Measurements from ENCODE around the gene YWHAG. TPM values are rescaled to one million over a fixed set of nuclear protein-coding genes. Genes with fewer than 3 reads are reported as not detected.

The YWHAG gene
- total RNA-seq, 4 donors from 2014 or later = 52.8 to 97.7 (median 66.3) TPM

GRCh38 chr7:76283254-76284159 is 75.3 kb downstream of the YWHAG start:
- H3K4me3 ChIP-seq = peak overlapping the region; percentile 53 to 77 (median 70)
- intact Hi-C loops (cut with DNase I) = no loop called here
- TF ChIP-seq POLR2A (IDR thresholded peaks at IDR 0.05) (no peak), CTCF (IDR thresholded peaks at IDR 0.05) (no peak)
- H3K27me3 ChIP-seq = peaks cover 0 to 49% (median 0%) of the 10 kb centered on the region in 4 donors
- 84 to 95% methylated on average over 4 to 11 of the region's 17 CpGs for WGBS, 2 donors
- no peak for DNase-seq
- H3K4me1 ChIP-seq = peaks cover 10 to 34% (median 14%) of the 10 kb centered on the region in 3 donors
- H3K9me3 ChIP-seq = no peaks in the 10 kb centered on the region
- peaks cover 0 to 16% (median 0%) of the 10 kb centered on the region in 3 donors for H3K36me3 ChIP-seq
- peak overlapping the region in 1 of 4 donors; percentile 69 for H3K27ac ChIP-seq

DNA sequence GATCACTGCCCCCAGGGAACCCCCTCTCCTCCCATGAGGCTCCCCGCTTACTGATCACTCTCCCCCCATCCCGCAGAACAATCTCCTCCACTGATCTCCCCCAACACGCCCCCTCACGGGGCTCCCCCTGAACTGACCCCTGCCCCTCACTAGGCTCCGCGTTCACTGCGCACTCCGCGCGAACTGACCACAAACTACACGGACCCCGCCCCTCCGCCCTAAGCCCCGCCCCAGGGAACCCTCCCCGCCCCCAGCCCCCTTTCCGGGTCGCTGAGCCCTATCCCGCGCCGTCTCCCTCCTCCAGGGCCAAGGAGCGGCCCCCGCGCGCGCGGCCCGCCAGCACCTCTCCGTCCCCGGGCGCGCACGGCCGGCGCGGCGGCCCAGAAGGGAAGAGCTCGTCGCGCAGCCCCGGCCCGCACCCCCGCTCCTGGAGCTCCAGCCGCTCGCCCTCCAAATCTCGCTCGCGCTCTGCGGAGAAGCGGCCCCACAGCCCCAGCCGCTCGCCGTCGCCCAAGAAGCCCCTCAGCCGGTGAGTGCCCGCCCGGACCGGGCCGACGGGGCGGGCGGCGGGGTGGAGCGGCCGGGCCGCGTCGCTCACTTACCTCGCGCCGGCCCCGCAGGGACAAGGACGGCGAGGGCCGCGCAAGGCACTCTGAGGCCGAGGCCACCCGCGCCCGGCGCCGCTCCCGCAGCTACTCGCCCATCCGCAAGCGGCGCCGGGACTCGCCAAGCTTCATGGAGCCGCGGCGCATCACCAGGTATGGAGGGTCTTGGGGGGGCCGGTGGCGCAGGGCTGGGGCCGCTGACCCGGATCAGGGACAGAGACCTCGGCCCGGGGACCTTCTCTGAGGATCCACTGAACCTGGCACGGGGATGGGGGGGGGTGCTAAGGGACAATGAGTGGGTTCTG is 76.2 kb downstream of the YWHAG start:
- Histone ChIP-seq H3K27me3 (peaks cover 0 to 58% (median 0%) of the 10 kb centered on the region in 4 donors), H3K36me3 (peaks cover 0 to 16% (median 0%) of the 10 kb centered on the region in 3 donors), H3K4me1 (peaks cover 10 to 34% (median 14%) of the 10 kb centered on the region in 3 donors), H3K4me3 (peak overlapping the region; percentile 53 to 77 (median 70)), H3K27ac (peak overlapping the region; percentile 60 to 69 (median 63)), H3K9me3 (no peaks in the 10 kb centered on the region)
- no peak for DNase-seq
- 0% methylated on average over 3 of the region's 98 CpGs; no CpG with 5 or more reads in 1 of the 2 donors for WGBS, 2 donors
- no peak for TF ChIP-seq CTCF (IDR thresholded peaks at IDR 0.05)
- TF ChIP-seq POLR2A (IDR thresholded peaks at IDR 0.05) = no peak
- intact Hi-C loops (cut with DNase I) = no loop called here

GRCh38 chr7:76281706-76282343 is 77.0 kb downstream of the YWHAG start:
- Histone ChIP-seq H3K27me3 (peaks cover 0 to 58% (median 0%) of the 10 kb centered on the region in 4 donors), H3K36me3 (peaks cover 0 to 16% (median 0%) of the 10 kb centered on the region in 3 donors), H3K4me3 (peak overlapping the region; percentile 53 to 77 (median 70)), H3K4me1 (peaks cover 10 to 34% (median 14%) of the 10 kb centered on the region in 3 donors), H3K27ac (peak overlapping the region in 3 of 4 donors; percentile 60 to 69 (median 62)), H3K9me3 (no peaks in the 10 kb centered on the region)
- intact Hi-C loops (cut with DNase I) = no loop called here
- DNase-seq = no peak
- WGBS, 2 donors = 0 to 4% methylated on average over 4 to 5 of the region's 36 CpGs
- TF ChIP-seq POLR2A (IDR thresholded peaks at IDR 0.05) = no peak
- no peak for TF ChIP-seq CTCF (IDR thresholded peaks at IDR 0.05)

GRCh38 chr7:76281006-76281705 is 77.6 kb downstream of the YWHAG start:
- Histone ChIP-seq H3K9me3 (no peaks in the 10 kb centered on the region), H3K27ac (peak overlapping the region in 1 of 4 donors; percentile 25), H3K27me3 (peaks cover 0 to 65% (median 0%) of the 10 kb centered on the region in 4 donors), H3K4me3 (peak overlapping the region; percentile 53 to 77 (median 70)), H3K36me3 (peaks cover 0 to 10% (median 0%) of the 10 kb centered on the region in 3 donors), H3K4me1 (peaks cover 10 to 34% (median 14%) of the 10 kb centered on the region in 3 donors)
- intact Hi-C loops (cut with DNase I) = no loop called here
- no peak for DNase-seq
- TF ChIP-seq POLR2A (IDR thresholded peaks at IDR 0.05) = no peak
- no peak for TF ChIP-seq CTCF (IDR thresholded peaks at IDR 0.05)
- WGBS, 2 donors = 22 to 38% methylated on average over 5 to 7 of the region's 63 CpGs

Data from esophagus squamous epithelium (tissue), 5 donors.